Lung microvascular endothelial cell (primary cell): ENCODE results near the gene PAPOLG. TPM values are rescaled to one million over a fixed set of nuclear protein-coding genes. Genes with fewer than 3 reads are reported as not detected.
A peak's percentile ranks its signal among the peaks of the same experiment; 100 is the strongest.
"Not testable (repeated sequence)": the region's sequence is repeated elsewhere in the genome, so short reads cannot be mapped to it uniquely, and the experiment has no call there.

Experiments used
- DNase-seq, 2 donors: peaks; one replicate each; pipeline versions ENCODE4 v3.0.0 to v3.0.0-alpha.2; 2010; ENCODE audit warnings: low read depth in 2 of 2
- total RNA-seq: library from RNA; depleted of rRNA; stranded (reverse); fragments of >200 nt; gene quantifications from 2 replicates; pipeline ENCODE4 v1.2.1, GENCODE V29; 2014

Gene PAPOLG
- total RNA-seq, 1 donor from 2014 or later: 12.3 TPM

DNA sequence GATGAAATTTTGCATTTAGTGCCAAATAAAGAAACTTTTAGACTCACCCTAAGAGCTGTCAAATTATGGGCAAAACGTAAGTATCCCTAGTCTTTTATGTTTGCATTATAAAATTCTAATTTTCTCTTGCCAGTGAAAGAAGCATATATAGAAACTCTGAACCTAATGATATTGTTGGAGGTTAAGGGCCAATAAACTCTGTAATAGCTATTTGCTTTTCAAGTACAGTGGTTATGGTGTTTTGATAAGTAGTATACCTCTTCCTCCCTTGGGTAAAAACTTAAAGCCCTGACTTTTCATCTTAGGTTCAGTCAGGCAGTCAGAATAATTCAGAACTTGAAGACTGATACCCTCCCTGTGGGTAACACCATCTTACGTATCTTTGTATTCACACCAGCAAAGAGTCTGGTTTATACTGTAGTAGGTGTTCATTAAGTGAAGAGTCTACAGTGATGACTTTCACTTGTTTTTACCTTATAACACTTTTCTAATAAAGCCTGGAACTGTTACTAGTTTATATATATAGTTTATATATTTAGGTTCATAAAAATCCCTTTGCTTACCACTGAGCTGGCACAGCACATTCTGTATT lies 19.1 kb downstream of the PAPOLG start:
- DNase-seq: no peak

DNA sequence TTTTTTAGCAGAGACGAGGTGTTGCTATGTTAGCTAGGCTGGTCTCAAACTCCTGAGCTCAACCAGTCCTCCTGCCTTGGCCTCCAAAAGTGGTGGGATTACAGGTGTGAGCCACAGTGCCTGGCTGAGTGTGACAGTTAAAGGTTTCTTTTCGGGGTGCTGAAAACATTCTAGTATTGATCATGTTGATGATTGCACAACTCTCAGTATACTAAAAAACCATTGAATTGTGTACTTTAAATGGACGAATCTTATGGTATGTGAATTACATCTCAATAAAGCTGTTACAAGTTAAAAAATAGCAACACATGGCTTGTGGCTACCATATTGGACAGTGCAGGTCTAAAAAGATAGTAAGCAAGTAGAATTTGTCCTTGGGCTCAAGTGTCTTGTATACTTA lies 22.3 kb downstream of the PAPOLG start:
- DNase-seq: no peak

DNA sequence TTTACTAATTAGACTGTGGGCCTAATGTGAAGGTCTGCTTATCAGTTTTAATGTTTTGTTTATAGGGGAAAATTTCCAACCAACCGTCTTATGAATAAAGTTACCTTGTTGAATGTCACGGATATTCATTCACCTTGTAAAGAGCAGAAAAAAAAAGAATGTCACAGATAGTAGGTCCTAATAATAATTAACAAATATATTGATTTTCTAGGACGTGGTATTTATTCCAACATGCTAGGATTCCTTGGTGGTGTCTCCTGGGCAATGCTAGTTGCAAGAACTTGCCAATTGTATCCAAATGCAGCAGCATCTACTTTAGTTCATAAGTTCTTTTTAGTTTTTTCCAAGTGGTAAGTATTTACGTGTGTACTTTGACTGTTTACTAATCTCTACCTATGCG lies 23.4 kb downstream of the PAPOLG start:
- no peak for DNase-seq

DNA sequence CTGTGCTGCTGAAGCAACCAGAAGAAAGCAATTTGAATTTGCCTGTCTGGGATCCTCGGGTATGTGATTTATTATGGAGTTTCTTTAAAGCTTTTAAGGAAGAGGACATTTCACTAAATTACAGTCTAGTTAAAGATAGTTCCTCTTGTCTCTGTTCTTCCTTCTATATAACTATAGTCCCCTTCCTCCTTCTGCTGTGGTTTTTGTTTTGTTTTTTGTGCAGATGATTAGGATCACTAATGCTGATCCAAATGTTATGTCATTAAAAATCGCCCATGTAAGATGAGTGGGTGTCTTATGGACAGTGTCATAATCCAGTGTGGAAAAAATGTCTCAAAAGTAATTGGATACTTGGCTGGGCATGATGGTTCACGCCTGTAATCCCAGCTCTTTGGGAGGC lies 24.7 kb downstream of the PAPOLG start:
- no peak for DNase-seq

DNA sequence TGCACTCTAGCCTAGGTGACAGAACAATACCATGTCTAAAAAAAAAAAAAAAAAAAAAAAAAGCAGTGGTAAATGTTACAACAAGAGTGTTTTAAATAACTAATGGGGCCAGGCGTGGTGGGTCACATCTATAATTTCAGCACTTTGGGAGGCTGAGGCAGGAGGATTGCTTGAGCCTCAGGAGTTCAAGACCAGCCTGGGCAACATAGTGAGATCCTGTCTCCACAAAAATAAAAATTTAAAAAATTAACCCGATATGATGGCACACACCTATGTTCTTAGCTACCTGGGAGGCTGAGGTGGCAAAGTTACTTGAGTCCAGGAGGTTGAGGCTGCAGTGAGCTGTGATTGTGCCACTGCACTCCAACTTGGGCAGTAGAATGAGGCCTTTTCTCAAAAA lies 37.1 kb downstream of the PAPOLG start:
- DNase-seq: no peak

DNA sequence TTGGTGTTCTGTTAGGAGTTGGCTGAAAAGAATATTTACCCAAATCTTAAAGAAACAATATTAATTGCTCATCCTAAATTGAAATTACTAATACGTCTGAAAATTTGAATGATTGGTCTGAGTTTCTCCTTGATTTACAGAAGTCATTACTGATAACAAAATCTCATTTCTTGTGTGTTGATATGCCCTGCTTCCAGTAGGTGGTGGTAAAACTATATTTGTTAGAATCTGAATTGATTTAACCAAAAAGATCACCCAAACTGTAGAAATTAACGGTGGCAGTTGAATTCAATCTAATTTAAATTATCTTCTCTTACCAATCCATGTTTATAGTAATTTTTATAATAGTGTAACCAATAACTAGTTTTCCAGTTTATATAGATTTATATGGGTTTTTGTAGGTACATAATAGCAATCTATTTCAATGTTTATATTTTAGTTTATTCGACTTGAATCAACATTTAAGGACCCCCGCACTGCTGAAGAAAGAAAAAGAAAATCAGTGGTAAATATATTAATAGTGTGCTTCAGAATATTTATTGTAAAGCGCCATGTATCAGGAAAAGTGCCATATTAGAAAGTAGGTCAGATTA lies 38.3 kb downstream of the PAPOLG start:
- peak; percentile 46 to 62 for DNase-seq

DNA sequence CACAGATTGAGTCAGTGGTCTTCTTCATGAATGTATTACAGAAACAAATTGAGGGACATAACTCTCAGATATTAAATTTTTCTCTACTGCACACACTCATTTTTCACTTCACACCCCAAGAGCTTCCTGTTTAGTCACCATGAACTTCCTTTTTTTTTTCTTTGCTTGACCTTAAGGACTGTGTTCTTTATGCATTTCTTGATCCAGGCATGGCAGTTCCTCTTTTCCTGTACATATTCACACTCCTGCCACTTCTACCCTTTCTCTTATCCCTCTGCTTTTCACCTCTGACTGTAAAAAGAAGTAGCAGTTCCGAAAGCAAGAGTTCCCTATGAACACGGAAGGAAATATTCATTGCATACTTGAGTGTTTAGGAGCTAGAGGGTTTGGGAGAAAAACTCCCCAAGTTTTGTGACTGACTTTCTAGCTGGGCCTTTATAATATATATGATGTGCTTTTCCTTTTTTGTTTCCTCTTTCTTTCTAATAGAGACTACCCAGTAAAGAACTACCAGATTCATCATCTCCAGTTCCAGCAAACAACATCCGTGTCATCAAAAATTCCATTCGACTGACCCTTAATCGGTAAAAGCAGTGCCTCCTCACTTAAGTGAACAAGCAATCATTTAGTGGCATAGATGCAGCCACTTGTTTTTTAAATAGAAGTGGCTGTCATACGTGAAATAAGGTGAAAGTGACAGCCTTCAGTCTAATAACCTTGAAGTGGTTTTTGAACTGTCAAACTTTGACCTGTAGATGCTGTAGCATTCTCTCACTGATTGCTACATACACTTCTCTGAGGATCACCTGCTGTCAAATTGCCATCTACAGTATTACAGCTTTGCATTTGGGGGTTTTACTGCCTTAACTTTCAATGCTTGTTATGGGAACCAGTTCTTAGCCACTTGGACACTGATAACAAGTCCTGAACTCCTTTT lies 40.8 kb downstream of the PAPOLG start:
- DNase-seq: peak; percentile 12 to 76

DNA sequence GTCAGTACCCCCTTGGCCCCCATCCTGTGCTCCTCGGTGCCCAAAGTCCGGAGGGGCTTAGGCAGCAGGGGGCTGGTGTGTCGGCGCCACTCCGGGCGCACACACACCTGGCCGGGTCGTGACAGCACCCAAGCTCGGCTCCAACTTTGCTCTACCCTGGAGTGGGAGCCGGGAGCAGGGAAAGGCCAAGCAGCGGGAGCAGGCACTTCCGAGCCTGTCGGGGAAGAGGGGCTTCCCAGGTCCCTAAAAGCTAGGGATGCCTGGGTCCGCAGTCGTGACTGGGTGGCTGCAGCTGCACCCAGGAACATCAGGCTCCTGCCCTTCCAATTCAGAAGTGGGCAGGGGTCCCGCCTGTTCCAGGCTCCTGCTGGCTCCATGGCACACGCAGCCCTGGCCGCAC lies 48.4 kb downstream of the PAPOLG start:
- no peak for DNase-seq

DNA sequence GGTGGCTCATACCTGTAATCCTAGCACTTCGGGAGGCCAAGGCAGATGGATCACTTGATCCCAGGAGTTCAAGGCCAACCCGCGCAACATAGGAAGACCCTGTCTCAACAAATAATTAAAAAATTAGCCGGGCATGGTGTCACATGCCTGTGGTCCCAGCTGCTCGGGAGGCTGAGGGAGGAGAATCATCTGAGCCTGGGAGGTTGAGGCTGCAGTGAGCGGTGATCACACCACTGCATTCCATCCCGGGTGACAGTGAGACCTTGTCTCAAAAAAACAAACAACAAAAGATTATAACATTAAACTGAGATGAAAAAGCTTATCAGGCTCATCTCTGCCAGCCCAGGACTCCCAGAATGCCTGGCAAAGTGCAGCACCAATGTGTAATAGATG lies 50.5 kb downstream of the PAPOLG start:
- DNase-seq: no peak

DNA sequence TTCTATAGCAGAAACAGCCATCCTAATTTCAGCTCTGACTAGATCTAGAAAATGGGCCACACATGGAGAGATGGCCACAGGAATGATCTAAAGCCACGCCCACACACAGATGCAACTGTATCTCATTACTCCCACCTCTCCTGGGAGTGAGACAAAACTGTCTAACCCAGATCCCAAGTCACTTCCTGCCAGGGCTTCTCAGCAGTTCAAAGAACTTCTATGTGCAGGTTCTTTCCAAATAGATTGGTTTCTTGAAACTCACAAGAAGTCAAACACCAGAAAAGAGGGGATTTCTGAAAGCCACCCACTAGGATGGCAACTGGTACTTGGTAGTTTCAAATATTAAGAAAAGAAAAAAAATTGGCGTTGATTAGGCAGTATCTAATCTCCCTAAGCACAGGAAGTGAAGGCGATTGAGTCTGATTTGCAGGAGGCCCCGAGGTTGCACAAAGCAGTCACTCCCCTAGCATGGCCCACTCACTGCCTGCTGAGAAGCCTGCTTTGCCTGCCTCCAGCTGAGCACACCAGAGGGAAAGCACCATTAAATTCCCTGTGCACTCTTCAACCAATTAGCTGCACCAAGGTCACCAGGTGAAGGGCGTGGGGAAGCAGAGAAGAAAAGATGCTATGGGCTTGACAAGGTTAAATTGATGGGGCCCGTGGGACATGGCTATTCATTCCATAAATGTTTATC lies 51.1 kb downstream of the PAPOLG start:
- no peak for DNase-seq

DNA sequence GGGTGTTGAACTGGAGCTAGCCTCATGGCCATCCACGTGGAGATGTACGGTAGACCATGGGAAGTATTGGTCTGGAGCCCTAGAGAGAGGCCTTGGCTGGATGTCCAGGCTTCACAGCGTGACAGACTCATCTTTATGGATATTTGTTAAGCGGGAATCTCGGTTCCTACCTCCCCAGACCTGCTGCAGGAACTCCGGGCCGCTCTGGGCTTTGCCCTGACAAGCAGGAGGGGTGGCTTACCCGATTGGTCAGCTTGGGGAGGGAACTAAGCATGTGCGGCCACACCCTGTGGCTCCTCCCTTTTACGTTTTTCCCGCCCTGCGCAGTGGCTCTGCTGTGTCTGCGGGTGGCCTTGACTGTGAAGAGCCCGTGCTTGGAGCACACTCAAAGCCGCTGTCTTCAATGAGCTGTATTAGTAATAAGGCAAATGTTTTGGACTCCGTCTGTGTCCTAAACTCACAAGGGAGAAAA lies 52.3 kb downstream of the PAPOLG start:
- no peak for DNase-seq

DNA sequence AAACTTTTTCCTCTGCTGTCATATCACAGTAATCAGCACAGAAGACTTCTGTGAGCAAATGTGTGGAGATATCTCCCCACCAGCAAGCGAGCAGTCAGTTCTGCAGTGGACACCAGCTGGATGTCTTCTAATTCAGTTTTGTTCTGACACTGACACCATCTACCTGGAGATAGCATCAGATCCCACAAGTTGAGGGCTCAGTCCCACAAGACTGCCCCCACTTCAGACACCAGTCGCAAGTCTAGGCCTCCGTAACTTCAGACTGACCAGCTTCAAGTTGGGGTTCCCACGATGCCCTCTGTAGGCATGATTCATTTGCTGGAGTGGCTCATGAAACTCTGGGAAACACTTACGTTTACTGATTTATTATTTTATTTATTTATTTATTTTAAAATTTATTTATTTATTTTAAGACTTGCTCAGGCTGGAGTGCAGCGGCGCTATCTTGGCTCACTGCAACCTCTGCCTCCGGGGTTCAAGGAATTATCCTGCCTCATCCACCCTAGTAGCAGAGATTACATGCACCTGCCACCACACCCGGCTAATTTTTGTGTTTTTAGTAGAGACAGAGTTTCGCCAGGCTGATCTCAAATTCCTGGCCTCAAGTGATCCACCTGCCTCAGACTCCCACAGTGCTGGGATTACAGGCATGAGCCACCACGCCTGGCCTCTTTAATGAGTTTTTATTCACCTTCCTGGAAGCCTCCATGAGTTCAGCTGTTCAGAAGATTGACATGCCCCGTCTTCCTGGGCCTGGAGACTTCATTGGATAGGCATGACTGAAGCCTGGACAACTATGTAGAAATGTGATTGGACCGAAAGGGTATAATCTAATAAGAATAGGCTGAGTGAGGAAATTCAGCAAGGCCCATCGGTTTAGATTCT lies 55.7 kb downstream of the PAPOLG start:
- DNase-seq: no peak

DNA sequence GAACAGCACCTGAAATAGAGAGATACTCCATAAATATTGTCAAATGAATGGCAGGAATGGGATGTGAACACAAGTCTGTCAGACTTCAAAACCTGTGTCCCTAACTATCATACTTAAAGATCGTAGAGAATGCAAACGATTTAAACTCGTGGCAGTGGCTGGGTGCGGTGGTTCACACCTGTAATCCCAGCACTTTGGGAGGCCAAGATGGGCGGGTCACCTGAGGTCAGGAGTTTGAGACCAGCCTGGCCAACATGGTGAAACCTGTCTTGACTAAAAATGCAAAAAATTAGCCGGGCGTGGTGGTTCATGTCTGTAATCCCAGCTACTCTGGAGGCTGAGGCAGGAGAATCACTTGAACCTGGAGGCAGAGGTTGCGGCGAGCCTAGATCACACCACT lies 61.1 kb downstream of the PAPOLG start:
- not testable (repeated sequence) for DNase-seq

DNA sequence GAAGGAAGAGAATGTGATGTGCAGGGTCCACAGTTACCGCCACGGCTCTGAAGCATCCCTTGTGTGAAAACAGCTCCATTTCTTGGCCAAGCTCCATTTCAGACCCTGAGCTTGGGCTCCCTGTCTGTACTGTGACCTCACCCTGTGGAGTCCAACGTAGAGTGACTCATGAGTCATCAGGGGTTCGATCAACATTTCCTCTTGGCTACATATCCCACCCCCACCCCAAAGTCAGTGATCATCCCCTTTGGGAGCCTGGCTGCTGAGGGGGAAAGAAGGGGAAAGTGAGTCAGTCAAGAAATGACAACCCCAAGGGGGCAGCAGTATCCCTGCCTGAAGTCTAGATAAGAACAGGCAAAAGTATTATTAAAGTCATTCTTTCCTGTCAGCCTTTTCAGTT lies 62.2 kb downstream of the PAPOLG start:
- DNase-seq: peak; percentile 39 to 41

DNA sequence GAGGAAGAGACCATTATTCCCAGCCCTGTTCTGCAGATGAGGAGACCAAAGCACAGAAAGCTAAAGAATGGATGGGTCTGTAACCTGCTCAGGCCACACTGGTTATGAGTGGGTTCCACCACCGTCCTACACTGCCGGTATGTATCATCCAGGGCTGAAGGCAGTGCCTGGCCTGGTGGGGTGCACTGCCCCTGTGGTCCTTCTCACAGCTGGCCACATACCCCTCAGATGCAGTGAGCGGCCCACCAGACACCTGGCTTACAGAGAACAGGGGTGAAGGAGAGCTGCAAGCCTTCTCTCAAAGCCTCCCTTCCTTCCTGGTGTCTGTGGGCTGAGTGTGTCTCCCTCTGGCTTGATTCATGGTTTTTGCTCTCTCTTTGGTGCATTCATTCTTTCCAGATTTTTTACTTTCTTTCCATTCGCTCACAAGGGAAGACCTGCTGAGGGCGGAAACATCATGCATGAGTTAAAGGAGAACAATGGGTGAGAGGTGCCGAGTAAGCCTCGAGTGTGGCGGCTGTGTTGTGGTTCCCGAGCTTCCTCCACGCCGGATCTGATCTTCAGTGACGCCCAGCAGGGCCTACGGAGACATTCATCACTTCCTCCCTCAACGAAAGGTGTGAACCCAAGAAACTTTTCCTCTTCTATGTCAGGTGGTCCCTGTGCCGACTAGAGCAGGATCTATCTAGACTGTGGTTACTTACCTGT lies 63.2 kb downstream of the PAPOLG start:
- peak in 1 of 2 donors; percentile 10 for DNase-seq

DNA sequence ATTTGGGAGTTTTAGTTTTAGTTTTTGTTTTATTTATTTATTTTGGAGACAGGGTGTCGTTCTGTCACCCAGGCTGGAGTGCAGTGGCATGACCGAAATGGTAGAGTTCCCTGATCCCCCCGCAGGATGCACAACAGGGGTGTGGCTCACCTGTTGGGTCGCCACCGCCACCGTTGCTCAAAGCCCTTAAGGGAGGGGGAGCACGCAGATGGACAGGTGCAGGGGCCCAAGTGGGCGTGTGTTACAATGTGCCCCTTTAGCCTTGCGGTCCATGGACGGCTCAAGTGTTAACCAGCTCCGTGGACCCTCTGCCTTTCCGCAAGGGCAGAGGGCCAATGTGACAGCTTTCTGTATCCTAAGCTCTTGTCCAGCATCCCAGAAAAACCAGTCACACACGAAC lies 63.9 kb downstream of the PAPOLG start:
- no peak for DNase-seq

DNA sequence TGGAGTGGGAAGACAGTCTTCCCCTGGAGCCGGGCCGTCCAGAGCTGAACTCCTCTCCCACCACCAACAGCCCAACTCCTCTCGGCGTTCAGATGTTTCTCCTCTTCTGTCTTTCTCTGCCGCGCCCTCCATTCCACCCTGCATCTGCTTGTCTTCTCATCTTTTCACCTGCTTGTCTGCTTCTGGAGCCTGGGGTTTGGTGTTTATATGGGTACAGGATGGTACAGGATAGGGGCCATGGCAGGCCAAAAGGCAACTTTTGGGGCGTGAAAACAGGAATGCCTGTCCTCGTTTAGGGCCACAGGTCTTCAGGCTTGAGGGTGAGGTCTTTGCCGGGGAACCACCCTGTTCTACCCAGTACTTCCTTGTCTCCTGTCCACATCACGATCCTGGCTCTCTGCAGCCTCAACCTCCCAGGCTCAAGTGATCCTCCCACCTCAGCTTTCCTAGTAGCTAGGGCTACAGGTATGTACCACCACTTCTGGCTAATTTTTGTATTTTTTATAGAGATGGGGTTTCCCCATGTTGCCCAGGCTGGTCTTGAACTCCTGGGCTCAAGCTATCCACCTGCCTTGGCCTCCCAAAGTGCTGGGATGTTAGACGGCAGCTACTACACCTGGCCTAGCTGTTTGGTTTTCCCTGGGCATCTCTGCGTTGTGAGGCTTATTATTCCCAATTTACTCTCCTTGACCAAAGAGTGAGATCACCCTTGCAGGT lies 64.5 kb downstream of the PAPOLG start:
- no peak for DNase-seq

DNA sequence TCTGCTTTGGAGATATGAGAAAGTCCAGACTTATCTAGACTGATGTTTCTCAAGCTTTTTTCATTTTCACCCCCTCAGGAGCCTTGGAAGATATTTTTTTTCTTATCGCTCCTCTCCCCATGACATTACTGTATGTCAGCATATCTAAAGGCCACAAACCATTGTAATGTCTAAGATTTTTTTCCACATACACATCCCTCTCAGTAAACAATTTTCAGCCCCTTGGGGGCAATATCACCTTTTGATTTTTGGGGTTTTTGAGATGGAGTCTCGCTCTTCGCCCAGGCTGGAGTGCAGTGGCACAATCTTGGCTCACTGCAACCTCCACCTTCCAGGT lies 65.0 kb downstream of the PAPOLG start:
- no peak for DNase-seq

DNA sequence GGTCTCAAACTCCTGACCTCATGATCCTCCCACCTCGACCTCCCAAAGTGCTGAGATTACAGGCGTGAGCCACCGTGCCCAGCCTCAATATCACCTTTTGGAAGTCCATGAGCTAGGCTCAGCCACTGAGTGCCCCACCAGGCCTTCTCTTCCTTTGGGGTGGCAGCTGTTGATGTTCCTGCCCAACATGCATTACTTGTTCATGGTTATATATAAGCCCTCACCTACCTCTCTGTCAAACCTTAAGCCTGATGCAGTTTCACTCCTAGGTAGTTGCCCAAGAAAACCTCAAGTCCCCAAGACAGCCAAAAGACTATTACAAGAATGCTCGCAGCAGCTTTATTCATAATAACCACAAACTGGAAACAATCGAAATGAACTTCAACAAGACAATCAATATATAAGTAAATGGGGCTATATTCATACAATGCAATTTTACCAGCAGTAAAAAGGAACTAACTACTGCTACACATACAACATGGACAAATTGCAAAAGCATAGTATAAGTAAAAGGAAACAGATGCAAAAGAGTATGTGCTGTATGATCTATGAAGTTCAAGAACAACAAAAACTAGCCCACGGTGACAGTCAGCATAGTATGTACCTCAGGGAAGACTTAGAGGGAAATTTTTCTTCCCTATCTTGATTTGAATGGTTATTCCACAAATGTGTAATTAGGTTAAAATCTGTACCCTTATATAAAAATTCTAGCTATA lies 65.7 kb downstream of the PAPOLG start:
- no peak for DNase-seq
